Measurements from ENCODE around the gene ZNF213.

DNA sequence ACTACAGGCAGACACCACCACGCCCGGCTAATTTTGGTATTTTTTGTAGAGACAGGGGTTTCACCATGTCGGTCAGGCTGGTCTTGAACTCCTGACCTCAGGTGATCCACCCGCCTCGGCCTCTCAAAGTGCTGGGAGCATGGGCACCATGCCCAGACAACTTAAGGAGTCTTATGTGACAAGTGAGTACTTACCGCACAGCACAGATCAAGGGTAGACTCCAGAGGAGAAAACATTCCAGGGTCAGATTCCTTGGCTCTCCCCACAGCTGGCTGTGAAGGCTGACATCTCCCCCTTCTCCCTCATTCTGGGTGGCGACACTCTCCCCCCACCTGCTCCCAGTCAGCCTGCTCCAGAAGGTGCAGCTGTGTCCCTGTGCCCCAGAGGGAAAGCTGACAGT, 46.4 kb upstream of the ZNF213 start:
- TF ChIP-seq, protein P1, sequence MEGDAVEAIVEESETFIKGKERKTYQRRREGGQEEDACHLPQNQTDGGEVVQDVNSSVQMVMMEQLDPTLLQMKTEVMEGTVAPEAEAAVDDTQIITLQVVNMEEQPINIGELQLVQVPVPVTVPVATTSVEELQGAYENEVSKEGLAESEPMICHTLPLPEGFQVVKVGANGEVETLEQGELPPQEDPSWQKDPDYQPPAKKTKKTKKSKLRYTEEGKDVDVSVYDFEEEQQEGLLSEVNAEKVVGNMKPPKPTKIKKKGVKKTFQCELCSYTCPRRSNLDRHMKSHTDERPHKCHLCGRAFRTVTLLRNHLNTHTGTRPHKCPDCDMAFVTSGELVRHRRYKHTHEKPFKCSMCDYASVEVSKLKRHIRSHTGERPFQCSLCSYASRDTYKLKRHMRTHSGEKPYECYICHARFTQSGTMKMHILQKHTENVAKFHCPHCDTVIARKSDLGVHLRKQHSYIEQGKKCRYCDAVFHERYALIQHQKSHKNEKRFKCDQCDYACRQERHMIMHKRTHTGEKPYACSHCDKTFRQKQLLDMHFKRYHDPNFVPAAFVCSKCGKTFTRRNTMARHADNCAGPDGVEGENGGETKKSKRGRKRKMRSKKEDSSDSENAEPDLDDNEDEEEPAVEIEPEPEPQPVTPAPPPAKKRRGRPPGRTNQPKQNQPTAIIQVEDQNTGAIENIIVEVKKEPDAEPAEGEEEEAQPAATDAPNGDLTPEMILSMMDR (IDR thresholded peaks at IDR 0.05; ENCODE audit: poor library complexity) = no peak
- no peak for TF ChIP-seq EZH2 (IDR thresholded peaks at IDR 0.05; ENCODE audit: borderline replicate concordance)
- no peak for TF ChIP-seq EZH2phosphoT487 (IDR thresholded peaks at IDR 0.05; ENCODE audit: low read depth, severe bottlenecking, unreplicated experiment)
